Thoracic aorta (tissue), 2 donors: ENCODE data around the gene YWHAE. TPM values are rescaled to one million over a fixed set of nuclear protein-coding genes. Genes with fewer than 3 reads are reported as not detected.

Experiments
- ATAC-seq: fragments of 150-250 bp; one replicate; pipeline ENCODE4 v1.8.0; 2017; ENCODE audit warnings: low read depth; ENCODE audit not compliant: insufficient number of reproducible peaks, low FRiP score
- DNase-seq: peaks from one replicate; pipeline ENCODE4 v3.0.0-alpha.2; 2020; ENCODE audit warnings: low spot score
- H3K27ac ChIP-seq, 2 donors: fragments of 200-600 bp; sonication (generic); 1 replicate in 1 of 2; 2 replicates in 1 of 2; pipeline ENCODE4 v1.5.1; 2016; ENCODE audit warnings: mild to moderate bottlenecking in 2 of 2, moderate library complexity in 2 of 2
- H3K27me3 ChIP-seq: fragments of 200-600 bp; sonication (generic); replicated peaks from 2 replicates; pipeline ENCODE4 v1.6.0; 2016; ENCODE audit warnings: mild to moderate bottlenecking; ENCODE audit not compliant: insufficient read depth
- H3K36me3 ChIP-seq: fragments of 200-600 bp; sonication (generic); one replicate; pipeline ENCODE4 v1.5.1; 2016
- H3K4me1 ChIP-seq, 2 donors: fragments of 200-600 bp; sonication (generic); 1 replicate in 1 of 2; 2 replicates in 1 of 2; pipeline versions ENCODE4 v1.5.1 to v1.6.0; 2016; ENCODE audit warnings: low read depth in 2 of 2, mild to moderate bottlenecking in 1 of 2; ENCODE audit not compliant: control insufficient read depth in 1 of 2
- H3K4me3 ChIP-seq: fragments of 200-600 bp; sonication (generic); 2 replicates; pipeline ENCODE4 v1.5.1; 2016; ENCODE audit warnings: mild to moderate bottlenecking
- H3K9me3 ChIP-seq: fragments of 200-600 bp; sonication (generic); 2 replicates; pipeline ENCODE4 v1.5.1; 2016
- CTCF ChIP-seq: fragments of 200-600 bp; sonication (generic); IDR thresholded peaks from one replicate; pipeline ENCODE4 v1.5.1; 2019; ENCODE audit warnings: antibody characterized with exemption
- total RNA-seq, 2 donors: library from RNA; depleted of rRNA; stranded (reverse); fragments of >200 nt; gene quantifications; one replicate each; pipeline versions ENCODE4 v1.1.0 to v1.2.3, GENCODE V29; 2016

The YWHAE gene
- total RNA-seq, 2 donors from 2014 or later = 178 to 593 TPM

DNA sequence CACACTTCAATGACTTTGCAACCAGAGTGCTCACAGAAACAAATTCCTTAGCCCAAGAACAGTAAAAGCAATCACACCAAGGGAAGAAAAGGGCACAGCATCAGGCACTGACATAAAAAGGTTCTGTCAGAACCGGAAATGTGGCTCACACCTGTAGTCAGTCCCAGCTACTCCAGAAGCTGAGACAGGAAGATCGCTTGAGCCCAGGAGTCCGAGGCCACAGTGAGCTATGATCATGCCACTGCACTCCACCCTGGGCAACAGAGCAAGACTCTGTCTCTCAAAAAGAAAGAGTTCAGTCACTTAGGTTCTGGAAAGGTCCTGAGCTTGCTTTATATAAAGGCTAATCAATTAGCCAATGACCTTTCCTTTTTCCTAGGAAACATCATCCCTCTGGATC, 22.7 kb downstream of the YWHAE start:
- Histone ChIP-seq H3K27me3 (no peaks in the 10 kb centered on the region), H3K36me3 (no peaks in the 10 kb centered on the region), H3K4me3 (no peak overlapping the region), H3K27ac (peak overlapping the region in 1 of 2 donors; percentile 10), H3K4me1 (peaks cover 63 to 96% of the 10 kb centered on the region in 2 donors), H3K9me3 (no peaks in the 10 kb centered on the region)
- ATAC-seq = no peak
- no peak for TF ChIP-seq CTCF
- DNase-seq = no peak

- no peaks in the 10 kb centered on the region for H3K9me3 ChIP-seq
- no peak overlapping the region for H3K4me3 ChIP-seq
- DNase-seq = no peak
- H3K27me3 ChIP-seq = no peaks in the 10 kb centered on the region
- H3K27ac ChIP-seq = no peak overlapping the region
- no peak for TF ChIP-seq CTCF
- no peaks in the 10 kb centered on the region for H3K36me3 ChIP-seq
- ATAC-seq = no peak
- peaks cover 55 to 97% of the 10 kb centered on the region in 2 donors for H3K4me1 ChIP-seq
Measured at GRCh38 chr17:1376061-1376460, 24.0 kb downstream of the YWHAE start.

- Histone ChIP-seq H3K4me1 (peaks cover 51 to 97% of the 10 kb centered on the region in 2 donors), H3K27ac (no peak overlapping the region), H3K36me3 (no peaks in the 10 kb centered on the region), H3K9me3 (no peaks in the 10 kb centered on the region), H3K4me3 (no peak overlapping the region), H3K27me3 (no peaks in the 10 kb centered on the region)
- TF ChIP-seq CTCF = no peak
- ATAC-seq (no peak), DNase-seq (no peak)
Measured at GRCh38 chr17:1375615-1376014, 24.4 kb downstream of the YWHAE start.

- no peaks in the 10 kb centered on the region for H3K36me3 ChIP-seq
- no peak overlapping the region for H3K27ac ChIP-seq
- no peaks in the 10 kb centered on the region for H3K27me3 ChIP-seq
- no peak for DNase-seq
- H3K9me3 ChIP-seq = no peaks in the 10 kb centered on the region
- peaks cover 47 to 97% of the 10 kb centered on the region in 2 donors for H3K4me1 ChIP-seq
- no peak for ATAC-seq
- H3K4me3 ChIP-seq = no peak overlapping the region
- TF ChIP-seq CTCF = no peak
Measured at GRCh38 chr17:1374431-1375177, 25.4 kb downstream of the YWHAE start.

- ATAC-seq = no peak
Measured at GRCh38 chr17:1373707-1374237, 26.2 kb downstream of the YWHAE start.

More at GRCh38 chr17:1373707-1374237, 26.2 kb downstream of the YWHAE start:
- H3K4me1 ChIP-seq = peaks cover 42 to 97% of the 10 kb centered on the region in 2 donors
- no peaks in the 10 kb centered on the region for H3K9me3 ChIP-seq
- no peak for DNase-seq
- no peaks in the 10 kb centered on the region for H3K27me3 ChIP-seq
- no peak overlapping the region for H3K27ac ChIP-seq
- H3K4me3 ChIP-seq = no peak overlapping the region
- no peak for TF ChIP-seq CTCF
- H3K36me3 ChIP-seq = no peaks in the 10 kb centered on the region
